BLaER1 (cell line): ENCODE measurements around the gene CLRN3.

Experiments
- H3K27ac ChIP-seq: shearing (Covaris generic); formaldehyde crosslinking; 2 replicates; pipeline ENCODE4 v1.8.1; 2022
- H3K27me3 ChIP-seq: shearing (Covaris generic); formaldehyde crosslinking; 2 replicates; pipeline ENCODE4 v1.8.1; 2022
- H3K36me3 ChIP-seq: shearing (Covaris generic); formaldehyde crosslinking; 2 replicates; pipeline ENCODE4 v1.8.1; 2022
- H3K4me1 ChIP-seq: shearing (Covaris generic); formaldehyde crosslinking; 2 replicates; pipeline ENCODE4 v1.8.1; 2022
- H3K4me2 ChIP-seq: shearing (Covaris generic); formaldehyde crosslinking; 2 replicates; pipeline ENCODE4 v1.8.1; 2022
- H3K4me3 ChIP-seq: shearing (Covaris generic); formaldehyde crosslinking; 2 replicates; pipeline ENCODE4 v1.8.1; 2022
- H3K9ac ChIP-seq: shearing (Covaris generic); formaldehyde crosslinking; 2 replicates; pipeline ENCODE4 v1.8.1; 2022
- H3K9me3 ChIP-seq: shearing (Covaris generic); formaldehyde crosslinking; 2 replicates; pipeline ENCODE4 v1.8.1; 2022
- H4K20me1 ChIP-seq: shearing (Covaris generic); formaldehyde crosslinking; 2 replicates; pipeline ENCODE4 v1.8.1; 2022
- Cebpa-rat ChIP-seq: shearing (Covaris generic); IDR thresholded peaks from 2 replicates; pipeline ENCODE4 v1.8.1; 2022

The CLRN3 gene

DNA sequence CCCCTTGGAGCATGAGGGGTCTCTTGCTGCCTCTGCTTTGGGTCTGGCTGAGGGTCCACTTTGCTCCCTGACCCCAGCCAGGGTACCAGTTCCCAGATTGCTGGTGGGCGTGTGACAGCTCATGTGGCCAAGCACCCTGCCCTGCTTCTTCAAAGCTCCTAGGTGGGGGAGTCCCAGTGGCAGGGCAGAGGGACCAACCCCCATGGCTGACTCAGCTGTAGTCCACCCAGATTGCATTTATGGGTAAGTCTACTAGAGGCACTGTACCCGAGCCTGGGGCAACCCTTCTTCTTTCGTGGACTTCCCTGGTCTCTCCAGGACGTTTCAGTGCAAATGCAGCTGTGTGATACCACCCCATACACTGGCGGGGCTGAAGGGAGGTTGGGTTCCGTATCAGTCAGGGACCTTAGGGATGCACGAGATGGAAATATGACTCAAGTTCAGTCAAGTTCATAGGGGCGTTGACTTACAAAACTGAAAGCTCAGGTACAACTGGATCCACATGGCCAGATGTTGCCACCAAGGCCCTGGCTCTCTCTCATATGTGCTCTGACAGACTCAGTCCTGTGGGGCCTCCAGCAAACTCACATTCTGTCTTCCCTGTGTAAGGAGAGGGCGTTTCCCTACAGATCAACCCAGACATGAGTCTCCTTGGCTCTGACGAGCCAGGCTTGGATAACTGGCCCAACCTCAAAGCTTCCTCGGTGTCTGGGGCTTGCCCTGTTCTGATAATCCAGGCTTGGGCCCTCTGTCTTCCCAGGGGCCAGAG lies 27.7 kb upstream of the CLRN3 start:
- Histone ChIP-seq H3K9me3 (peaks cover 10% of the 10 kb centered on the region), H4K20me1 (no peaks in the 10 kb centered on the region), H3K9ac (peak overlapping the region; percentile 42; the same call in 1 of the 2 replicates), H3K4me2 (peak overlapping the region; percentile 84), H3K36me3 (no peaks in the 10 kb centered on the region; the same call in 1 of the 2 replicates), H3K27ac (peak overlapping the region; percentile 84), H3K4me1 (peaks cover 61% of the 10 kb centered on the region), H3K4me3 (peak overlapping the region; percentile 25), H3K27me3 (no peaks in the 10 kb centered on the region)
- no peak for TF ChIP-seq Cebpa-rat

DNA sequence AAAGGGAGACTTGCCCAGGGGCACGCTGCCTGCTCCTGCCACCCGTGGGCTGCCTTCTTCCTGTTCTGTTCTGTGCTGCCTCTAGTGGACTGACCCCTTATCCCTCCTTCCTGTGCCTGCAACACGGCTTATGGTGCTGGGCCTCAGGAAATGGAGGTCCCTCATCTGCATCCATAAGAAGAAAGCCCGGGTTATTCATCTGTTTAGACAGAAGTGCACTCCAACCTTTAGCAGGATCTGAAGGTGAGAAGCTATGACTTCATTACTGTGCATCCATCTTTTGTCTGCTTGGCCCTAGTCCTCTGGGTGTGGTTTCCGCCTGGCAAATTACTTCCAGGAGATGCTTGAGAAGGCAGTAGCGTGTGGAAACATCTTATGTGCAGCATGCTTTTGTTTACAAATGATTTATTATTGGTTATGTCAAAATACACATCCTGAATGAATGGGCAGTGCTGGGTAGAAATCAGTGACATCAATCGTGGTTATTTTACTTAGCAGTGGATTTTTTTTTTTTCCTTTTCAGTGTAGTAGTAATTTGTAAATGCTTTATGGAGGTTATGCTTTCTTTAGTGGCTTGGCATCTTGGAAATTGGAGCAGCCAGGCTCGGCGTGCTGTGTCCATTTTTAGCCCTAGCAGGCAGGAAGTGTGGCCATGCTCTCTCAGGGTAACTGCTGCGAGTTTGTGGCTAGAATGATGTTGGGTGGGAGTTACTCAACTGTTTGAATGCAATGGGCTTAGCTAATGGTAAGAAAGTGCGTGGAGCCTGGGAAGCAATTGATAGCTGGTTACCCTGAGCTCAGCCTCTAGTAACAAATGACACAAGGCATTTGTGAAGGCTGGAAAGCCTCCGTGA lies 26.9 kb upstream of the CLRN3 start:
- peak overlapping the region; percentile 84 for H3K4me2 ChIP-seq
- no peaks in the 10 kb centered on the region for H4K20me1 ChIP-seq
- H3K27ac ChIP-seq, result peak overlapping the region; percentile 84
- H3K4me3 ChIP-seq, result peak overlapping the region; percentile 25
- H3K36me3 ChIP-seq, result no peaks in the 10 kb centered on the region; the same call in 1 of the 2 replicates
- no peak for TF ChIP-seq Cebpa-rat
- peaks cover 57% of the 10 kb centered on the region for H3K4me1 ChIP-seq
- H3K9me3 ChIP-seq, result peaks cover 10% of the 10 kb centered on the region
- H3K9ac ChIP-seq, result peak overlapping the region; percentile 42; the same call in 1 of the 2 replicates
- H3K27me3 ChIP-seq, result no peaks in the 10 kb centered on the region

DNA sequence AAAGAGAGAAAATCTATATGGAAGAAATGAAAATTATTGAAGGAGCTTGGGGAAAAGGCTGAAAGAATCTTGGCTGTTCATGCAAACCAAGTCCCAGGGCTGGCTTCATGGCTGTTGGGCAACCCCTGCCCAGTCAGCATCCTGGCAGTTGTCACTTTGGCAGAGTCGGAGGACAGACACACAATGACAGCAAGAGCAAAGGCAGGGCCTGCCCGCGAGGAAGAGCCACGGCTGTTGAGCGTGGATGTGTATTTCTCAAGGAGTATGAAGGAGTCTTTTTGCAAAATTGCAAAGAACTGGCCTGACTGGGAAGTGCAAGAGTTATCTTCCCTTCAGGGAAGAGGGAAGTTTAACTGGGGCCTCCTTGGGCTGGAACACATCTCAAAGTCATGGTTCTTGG lies 25.8 kb upstream of the CLRN3 start:
- TF ChIP-seq Cebpa-rat, result no peak
- no peaks in the 10 kb centered on the region; the same call in 1 of the 2 replicates for H3K36me3 ChIP-seq

DNA sequence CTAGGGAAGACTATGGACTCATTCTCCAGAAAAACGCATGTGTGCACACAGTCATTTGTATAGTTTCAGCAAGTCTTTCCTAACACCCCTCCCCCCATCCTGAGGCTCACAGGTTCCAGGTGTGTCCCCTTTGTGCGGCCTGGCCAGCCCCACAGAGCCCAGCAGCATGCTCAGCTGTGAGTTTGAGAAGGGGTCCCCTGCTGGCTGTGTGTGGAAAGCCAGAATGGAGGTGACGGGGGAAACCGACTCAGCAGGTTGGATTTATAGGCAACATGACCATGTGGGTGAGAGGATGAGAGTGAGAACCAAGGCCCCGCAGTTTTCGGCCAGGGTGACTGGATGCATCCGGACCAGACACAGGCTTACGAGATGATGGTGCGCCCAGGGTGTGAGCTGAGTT lies 24.1 kb upstream of the CLRN3 start:
- no peak overlapping the region for H3K9ac ChIP-seq
- H3K4me2 ChIP-seq, result no peak overlapping the region
- no peak for TF ChIP-seq Cebpa-rat
- no peaks in the 10 kb centered on the region for H3K27me3 ChIP-seq
- no peak overlapping the region for H3K27ac ChIP-seq
- H3K4me1 ChIP-seq, result peaks cover 39% of the 10 kb centered on the region
- no peaks in the 10 kb centered on the region for H4K20me1 ChIP-seq
- peaks cover 10% of the 10 kb centered on the region for H3K9me3 ChIP-seq
- H3K4me3 ChIP-seq, result no peak overlapping the region
- no peaks in the 10 kb centered on the region; the same call in 1 of the 2 replicates for H3K36me3 ChIP-seq

More for the DNA sequence above, 25.8 kb upstream of the CLRN3 start:
- peaks cover 10% of the 10 kb centered on the region for H3K9me3 ChIP-seq
- no peak overlapping the region for H3K9ac ChIP-seq
- peaks cover 55% of the 10 kb centered on the region for H3K4me1 ChIP-seq
- H3K4me3 ChIP-seq, result no peak overlapping the region
- H3K27ac ChIP-seq, result 0 out of 2 replicates have a peak overlapping the region, but pooled peaks have one; percentile 84
- H3K4me2 ChIP-seq, result peak overlapping the region; percentile 84
- no peaks in the 10 kb centered on the region for H3K27me3 ChIP-seq
- H4K20me1 ChIP-seq, result no peaks in the 10 kb centered on the region

DNA sequence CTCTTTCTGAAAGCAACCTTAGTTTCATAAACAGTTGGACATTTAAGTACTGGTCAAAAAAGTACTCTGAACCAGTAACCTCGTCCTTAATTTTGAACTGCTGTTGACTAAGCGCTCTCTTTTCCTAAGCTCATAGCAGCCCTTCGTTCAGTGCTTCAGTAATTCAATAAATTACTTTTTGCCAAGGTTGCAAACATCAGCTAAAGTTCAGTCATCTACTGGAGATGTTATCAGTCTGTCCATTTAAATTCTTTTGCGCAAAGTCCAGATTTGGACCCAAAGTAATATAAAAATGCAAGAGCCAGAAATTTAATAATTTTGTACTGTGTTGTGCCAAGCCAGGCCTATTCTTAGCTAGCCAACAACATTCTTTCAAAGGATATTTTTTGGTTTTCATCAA lies 22.6 kb upstream of the CLRN3 start:
- no peak for TF ChIP-seq Cebpa-rat
- no peaks in the 10 kb centered on the region for H4K20me1 ChIP-seq
- no peaks in the 10 kb centered on the region; the same call in 1 of the 2 replicates for H3K36me3 ChIP-seq
- H3K27ac ChIP-seq, result no peak overlapping the region
- H3K27me3 ChIP-seq, result no peaks in the 10 kb centered on the region
- H3K9me3 ChIP-seq, result peaks cover 10% of the 10 kb centered on the region
- no peak overlapping the region for H3K9ac ChIP-seq
- H3K4me1 ChIP-seq, result peaks cover 36% of the 10 kb centered on the region
- H3K4me3 ChIP-seq, result no peak overlapping the region
- H3K4me2 ChIP-seq, result no peak overlapping the region

DNA sequence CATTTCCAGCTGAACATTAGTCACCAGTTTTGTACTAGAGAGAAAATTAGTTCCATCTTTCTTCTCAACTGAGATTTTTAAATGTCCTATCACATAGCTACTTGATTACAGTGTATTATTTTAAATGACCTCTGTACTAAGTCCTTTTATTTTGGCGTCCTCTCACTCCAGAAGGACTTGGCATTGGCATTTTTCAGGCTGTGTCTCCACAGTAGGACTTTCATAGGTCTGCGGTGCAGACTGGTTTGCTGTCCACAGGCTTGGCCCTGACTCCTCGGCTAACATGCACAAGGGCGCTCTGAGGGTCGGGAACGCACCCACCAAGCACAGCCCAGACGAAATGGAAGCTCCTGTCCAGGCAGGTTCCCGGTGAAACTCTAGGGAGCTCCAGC lies 20.6 kb upstream of the CLRN3 start:
- no peak for TF ChIP-seq Cebpa-rat
- H3K9ac ChIP-seq, result no peak overlapping the region
- no peak overlapping the region for H3K4me3 ChIP-seq
- no peak overlapping the region for H3K27ac ChIP-seq
- peaks cover 16% of the 10 kb centered on the region for H3K4me1 ChIP-seq
- H3K36me3 ChIP-seq, result no peaks in the 10 kb centered on the region; the same call in 1 of the 2 replicates
- no peaks in the 10 kb centered on the region for H4K20me1 ChIP-seq
- peaks cover 15% of the 10 kb centered on the region for H3K27me3 ChIP-seq
- H3K4me2 ChIP-seq, result no peak overlapping the region
- peaks cover 10% of the 10 kb centered on the region for H3K9me3 ChIP-seq

DNA sequence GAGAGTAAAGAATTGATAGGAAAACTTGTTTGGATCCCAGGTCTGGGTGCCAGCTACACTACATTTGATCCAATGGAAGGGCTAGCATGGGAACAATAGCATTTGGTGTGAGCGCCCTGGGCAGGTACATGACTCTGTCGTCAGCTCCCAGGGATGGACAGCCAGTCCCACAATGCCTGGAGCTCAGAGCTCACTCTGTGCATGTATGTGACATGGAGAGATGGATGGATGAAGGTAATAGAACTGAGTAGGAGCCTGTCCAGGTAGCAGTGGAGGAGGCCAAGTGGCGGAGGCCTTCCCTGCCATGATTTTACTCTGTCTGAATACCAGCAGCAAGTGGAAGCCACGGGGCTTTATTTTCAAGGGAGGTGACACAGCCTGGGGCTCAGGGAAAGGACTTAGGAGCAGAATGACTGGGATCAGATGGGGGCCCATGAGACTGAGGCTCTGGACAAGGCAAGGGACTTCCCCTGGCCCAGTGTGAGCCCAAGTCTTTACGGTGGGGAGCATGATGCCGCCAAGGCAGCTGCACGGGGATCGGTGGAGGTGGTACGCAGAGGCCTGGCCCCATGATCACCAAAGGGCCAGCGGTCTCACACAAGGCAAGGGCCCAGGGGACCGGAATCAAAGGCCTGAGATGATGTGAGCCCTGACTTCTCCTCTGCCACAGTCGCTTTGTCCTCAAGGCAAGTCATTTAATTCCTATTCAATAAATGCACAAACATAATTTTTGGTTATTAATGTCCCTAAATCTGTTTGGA lies 20.0 kb upstream of the CLRN3 start:
- H3K4me2 ChIP-seq, result no peak overlapping the region
- H4K20me1 ChIP-seq, result no peaks in the 10 kb centered on the region
- no peak overlapping the region for H3K27ac ChIP-seq
- no peak overlapping the region for H3K9ac ChIP-seq
- peaks cover 16% of the 10 kb centered on the region for H3K4me1 ChIP-seq
- H3K4me3 ChIP-seq, result no peak overlapping the region
- no peak for TF ChIP-seq Cebpa-rat
- H3K9me3 ChIP-seq, result peaks cover 10% of the 10 kb centered on the region
- no peaks in the 10 kb centered on the region; the same call in 1 of the 2 replicates for H3K36me3 ChIP-seq
- peaks cover 20% of the 10 kb centered on the region for H3K27me3 ChIP-seq

DNA sequence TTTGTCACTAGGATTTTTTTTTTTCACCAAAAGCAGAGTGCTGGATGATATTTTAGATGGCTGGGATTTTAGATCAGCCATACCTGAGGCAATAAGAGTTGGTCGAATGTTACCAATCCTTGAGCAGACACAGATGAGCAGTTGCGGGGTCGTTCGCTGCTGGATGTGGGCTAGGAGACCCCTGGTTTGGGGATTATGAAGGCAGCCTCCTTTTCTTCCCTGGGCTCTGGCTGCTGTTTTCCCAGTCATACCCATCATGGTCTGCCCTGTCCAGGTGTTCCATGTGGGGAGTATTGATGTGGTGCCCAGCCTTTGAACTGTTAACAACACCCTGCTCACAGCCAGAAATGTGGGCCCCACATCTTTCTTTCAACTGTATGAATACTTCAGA lies 19.1 kb upstream of the CLRN3 start:
- H3K4me3 ChIP-seq, result no peak overlapping the region
- no peak overlapping the region for H3K9ac ChIP-seq
- peaks cover 10% of the 10 kb centered on the region for H3K9me3 ChIP-seq
- TF ChIP-seq Cebpa-rat, result no peak
- H3K36me3 ChIP-seq, result no peaks in the 10 kb centered on the region; the same call in 1 of the 2 replicates
- H3K27ac ChIP-seq, result no peak overlapping the region
- peak overlapping the region; percentile 55 for H3K4me2 ChIP-seq
- peaks cover 30% of the 10 kb centered on the region for H3K27me3 ChIP-seq
- peaks cover 22% of the 10 kb centered on the region for H3K4me1 ChIP-seq
- H4K20me1 ChIP-seq, result no peaks in the 10 kb centered on the region

DNA sequence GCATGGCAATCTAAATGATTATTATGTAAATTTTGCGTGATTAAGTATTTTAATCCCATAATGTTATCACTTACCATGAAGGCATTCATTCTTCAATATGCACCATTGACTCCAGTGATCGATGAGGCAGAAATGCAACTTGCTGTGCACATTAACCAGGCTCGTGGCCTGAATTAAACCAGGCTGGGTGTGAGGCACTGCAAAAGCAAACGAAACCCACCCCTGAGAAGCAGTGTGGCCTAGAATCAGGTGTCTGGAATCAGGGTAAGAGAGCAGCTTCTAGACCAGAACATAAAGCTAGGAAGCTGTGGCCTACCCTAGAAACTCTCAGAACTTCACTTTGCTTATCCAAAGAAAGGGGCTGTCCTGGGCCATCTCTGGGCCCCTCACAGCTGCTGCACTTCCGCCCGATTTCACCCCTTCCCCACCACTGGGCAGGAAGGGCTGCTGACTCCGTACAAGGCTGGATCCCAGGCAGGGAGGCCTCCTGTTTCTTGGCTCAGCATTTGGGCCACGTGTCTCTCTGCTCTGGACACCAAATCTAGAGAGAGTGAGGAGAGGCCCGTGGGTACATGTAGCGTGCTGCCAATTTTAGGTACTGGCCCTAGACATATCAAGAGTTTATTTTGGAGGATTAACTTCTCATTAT lies 18.6 kb upstream of the CLRN3 start:
- Histone ChIP-seq H3K4me2 (peak overlapping the region; percentile 55), H3K4me3 (no peak overlapping the region), H3K4me1 (peaks cover 26% of the 10 kb centered on the region), H3K36me3 (no peaks in the 10 kb centered on the region), H4K20me1 (no peaks in the 10 kb centered on the region), H3K27me3 (peaks cover 30% of the 10 kb centered on the region), H3K27ac (no peak overlapping the region), H3K9me3 (peaks cover 5% of the 10 kb centered on the region; the same call in 1 of the 2 replicates), H3K9ac (no peak overlapping the region)
- TF ChIP-seq Cebpa-rat, result no peak
